Activated CD4-positive, alpha-beta memory T cell treated with anti-CD3 and anti-CD28 coated beads, Interleukin-2, amount 10 ng/mL, durations not matched to agents 7 days and 5 days (primary cell): ENCODE results near the gene SEC61A1. TPM values are rescaled to one million over a fixed set of nuclear protein-coding genes. Genes with fewer than 3 reads are reported as not detected.

Source experiments
- CTCF ChIA-PET: fragments of 350-600 bp; sonication (Branson Sonifier 250); formaldehyde crosslinking; loops from one replicate; lab custom pipeline; 2021; ENCODE audit warnings: antibody characterized with exemption, inconsistent platforms; lab: Charles Lee
- POLR2A ChIA-PET: fragments of 350-600 bp; sonication (Branson Sonifier 250); formaldehyde crosslinking; loops from one replicate; lab custom pipeline; 2021; ENCODE audit warnings: antibody characterized with exemption; lab: Charles Lee
- DNase-seq: peaks from one replicate; pipeline ENCODE4 v3.0.0-alpha.2; 2020
- H3K27ac Mint-ChIP-seq: one replicate; pipeline ENCODE4 v1.8.0; 2021; ENCODE audit warnings: mild to moderate bottlenecking, mixed read lengths
- H3K27me3 Mint-ChIP-seq: one replicate; pipeline ENCODE4 v1.8.0; 2021; ENCODE audit warnings: mixed read lengths
- H3K36me3 Mint-ChIP-seq: one replicate; pipeline ENCODE4 v1.8.0; 2021; ENCODE audit warnings: low read depth, mixed read lengths
- H3K4me1 Mint-ChIP-seq: one replicate; pipeline ENCODE4 v1.8.0; 2021; ENCODE audit warnings: mixed read lengths
- H3K4me3 Mint-ChIP-seq: one replicate; pipeline ENCODE4 v1.8.0; 2021; ENCODE audit warnings: mild to moderate bottlenecking, mixed read lengths
- H3K9me3 Mint-ChIP-seq: one replicate; pipeline ENCODE4 v1.8.0; 2021; ENCODE audit warnings: mixed read lengths
- total RNA-seq, 2 experiments: library from RNA; stranded (reverse); gene quantifications; one replicate each; pipeline ENCODE4 v1.2.3, GENCODE V29; 2021

SEC61A1 gene
- total RNA-seq, 2 experiments from 2014 or later: 194 to 203 TPM

- no peak overlapping the region for H3K4me3 Mint-ChIP-seq
- no peak for DNase-seq
- no peak overlapping the region for H3K27ac Mint-ChIP-seq
- peaks cover 28% of the 10 kb centered on the region for H3K36me3 Mint-ChIP-seq
- CTCF ChIA-PET: interaction anchor here (0.7 kb wide), 1 partner anchor 11 kb away, joined by 3 read pairs; no protein-coding TSS in a partner anchor
- no peaks in the 10 kb centered on the region for H3K9me3 Mint-ChIP-seq
- POLR2A ChIA-PET: no interaction called here
- H3K27me3 Mint-ChIP-seq: no peaks in the 10 kb centered on the region
- no peaks in the 10 kb centered on the region for H3K4me1 Mint-ChIP-seq
Observed at GRCh38 chr3:128081846-128082245, 29.6 kb downstream of the SEC61A1 start.

GRCh38 chr3:128082546-128082945 lies 30.3 kb downstream of the SEC61A1 start:
- Mint-ChIP-seq H3K27me3 (no peaks in the 10 kb centered on the region), H3K4me3 (no peak overlapping the region), H3K9me3 (no peaks in the 10 kb centered on the region), H3K4me1 (no peaks in the 10 kb centered on the region), H3K36me3 (peaks cover 33% of the 10 kb centered on the region), H3K27ac (no peak overlapping the region)
- DNase-seq: no peak
- POLR2A ChIA-PET: no interaction called here
- CTCF ChIA-PET: interaction anchor here (1.7 kb wide), 1 partner anchor 51 kb away, joined by 4 read pairs; no protein-coding TSS in a partner anchor

- no peak for DNase-seq
- ChIA-PET CTCF (interaction anchor here (1.7 to 2.2 kb wide), 2 partner anchors 12 to 50 kb away, joined by 4 to 9 read pairs; no protein-coding TSS in a partner anchor), POLR2A (no interaction called here)
- no peaks in the 10 kb centered on the region for H3K9me3 Mint-ChIP-seq
- no peak overlapping the region for H3K4me3 Mint-ChIP-seq
- H3K27me3 Mint-ChIP-seq: no peaks in the 10 kb centered on the region
- peaks cover 35% of the 10 kb centered on the region for H3K36me3 Mint-ChIP-seq
- no peak overlapping the region for H3K27ac Mint-ChIP-seq
- no peaks in the 10 kb centered on the region for H3K4me1 Mint-ChIP-seq
Observed at GRCh38 chr3:128083396-128083795, 31.2 kb downstream of the SEC61A1 start.

- DNase-seq: no peak
- H3K36me3 Mint-ChIP-seq: peaks cover 35% of the 10 kb centered on the region
- no peak overlapping the region for H3K4me3 Mint-ChIP-seq
- H3K27me3 Mint-ChIP-seq: no peaks in the 10 kb centered on the region
- CTCF ChIA-PET: interaction anchor here (0.7 to 2.2 kb wide), 3 partner anchors 11 to 50 kb away, joined by 4 to 9 read pairs (median 4); no protein-coding TSS in a partner anchor
- H3K27ac Mint-ChIP-seq: no peak overlapping the region
- POLR2A ChIA-PET: no interaction called here
- no peaks in the 10 kb centered on the region for H3K4me1 Mint-ChIP-seq
- H3K9me3 Mint-ChIP-seq: no peaks in the 10 kb centered on the region
Observed at GRCh38 chr3:128083980-128084674, 31.9 kb downstream of the SEC61A1 start.

- POLR2A ChIA-PET: no interaction called here
- Mint-ChIP-seq H3K27me3 (no peaks in the 10 kb centered on the region), H3K4me3 (no peak overlapping the region), H3K9me3 (no peaks in the 10 kb centered on the region), H3K36me3 (peaks cover 35% of the 10 kb centered on the region), H3K27ac (no peak overlapping the region), H3K4me1 (no peaks in the 10 kb centered on the region)
- no peak for DNase-seq
- CTCF ChIA-PET: interaction anchor here (0.7 to 2.2 kb wide), 2 partner anchors 11 to 49 kb away, joined by 4 to 9 read pairs; no protein-coding TSS in a partner anchor
Observed at GRCh38 chr3:128084675-128085021, 32.4 kb downstream of the SEC61A1 start.

- ChIA-PET POLR2A (interaction anchor here (1.6 kb wide), 1 partner anchor 24 kb away, joined by 3 read pairs; no protein-coding TSS in a partner anchor), CTCF (interaction anchor here (0.7 to 1.3 kb wide), 2 partner anchors 45 to 64 kb away, joined by 3 read pairs; no protein-coding TSS in a partner anchor)
- DNase-seq: no peak
- Mint-ChIP-seq H3K36me3 (peaks cover 22% of the 10 kb centered on the region), H3K27ac (no peak overlapping the region), H3K9me3 (no peaks in the 10 kb centered on the region), H3K27me3 (no peaks in the 10 kb centered on the region), H3K4me3 (no peak overlapping the region), H3K4me1 (peaks cover 4% of the 10 kb centered on the region)
Observed at GRCh38 chr3:128089135-128089534, 36.9 kb downstream of the SEC61A1 start.

- ChIA-PET POLR2A (no interaction called here), CTCF (interaction anchor here (10.6 kb wide), 1 partner anchor 42 kb away, joined by 144 read pairs; no protein-coding TSS in a partner anchor)
- no peak overlapping the region for H3K4me3 Mint-ChIP-seq
- H3K9me3 Mint-ChIP-seq: no peaks in the 10 kb centered on the region
- no peak overlapping the region for H3K27ac Mint-ChIP-seq
- peaks cover 17% of the 10 kb centered on the region for H3K4me1 Mint-ChIP-seq
- peaks cover 30% of the 10 kb centered on the region for H3K36me3 Mint-ChIP-seq
- DNase-seq: no peak
- no peaks in the 10 kb centered on the region for H3K27me3 Mint-ChIP-seq
Observed at GRCh38 chr3:128091586-128091985, 39.3 kb downstream of the SEC61A1 start.

GRCh38 chr3:128094295-128095151 lies 42.3 kb downstream of the SEC61A1 start:
- peak overlapping the region; percentile 64 for H3K27ac Mint-ChIP-seq
- CTCF ChIA-PET: interaction anchor here (0.5 to 10.6 kb wide), 21 partner anchors 8 to 514 kb away, joined by 3 to 144 read pairs (median 5); partner anchors contain the start of gene RUVBL1
- H3K4me1 Mint-ChIP-seq: peaks cover 23% of the 10 kb centered on the region
- POLR2A ChIA-PET: interaction anchor here (1.9 to 2.5 kb wide), 2 partner anchors 39 to 58 kb away, joined by 5 to 13 read pairs; no protein-coding TSS in a partner anchor
- H3K36me3 Mint-ChIP-seq: peaks cover 40% of the 10 kb centered on the region
- DNase-seq: no peak
- H3K9me3 Mint-ChIP-seq: no peaks in the 10 kb centered on the region
- no peak overlapping the region for H3K4me3 Mint-ChIP-seq
- no peaks in the 10 kb centered on the region for H3K27me3 Mint-ChIP-seq

- ChIA-PET CTCF (interaction anchor here (0.5 to 10.6 kb wide), 26 partner anchors 9 to 514 kb away, joined by 3 to 144 read pairs (median 5); partner anchors contain the start of gene RUVBL1), POLR2A (interaction anchor here (1.9 to 2.5 kb wide), 2 partner anchors 38 to 58 kb away, joined by 5 to 13 read pairs; no protein-coding TSS in a partner anchor)
- Mint-ChIP-seq H3K9me3 (no peaks in the 10 kb centered on the region), H3K36me3 (peaks cover 44% of the 10 kb centered on the region), H3K27ac (peak overlapping the region; percentile 64), H3K4me1 (peaks cover 27% of the 10 kb centered on the region), H3K27me3 (no peaks in the 10 kb centered on the region), H3K4me3 (no peak overlapping the region)
- DNase-seq: peak; percentile 86
Observed at GRCh38 chr3:128095222-128095703, 43.0 kb downstream of the SEC61A1 start.

GRCh38 chr3:128098234-128098633 lies 46.0 kb downstream of the SEC61A1 start:
- no peak overlapping the region for H3K27ac Mint-ChIP-seq
- no peak overlapping the region for H3K4me3 Mint-ChIP-seq
- peaks cover 28% of the 10 kb centered on the region for H3K4me1 Mint-ChIP-seq
- POLR2A ChIA-PET: no interaction called here
- CTCF ChIA-PET: interaction anchor here (10.6 kb wide), 1 partner anchor 35 kb away, joined by 144 read pairs; no protein-coding TSS in a partner anchor
- H3K27me3 Mint-ChIP-seq: no peaks in the 10 kb centered on the region
- peaks cover 57% of the 10 kb centered on the region for H3K36me3 Mint-ChIP-seq
- no peaks in the 10 kb centered on the region for H3K9me3 Mint-ChIP-seq
- DNase-seq: no peak

- Mint-ChIP-seq H3K27ac (no peak overlapping the region), H3K27me3 (no peaks in the 10 kb centered on the region), H3K36me3 (peaks cover 61% of the 10 kb centered on the region), H3K9me3 (no peaks in the 10 kb centered on the region), H3K4me3 (no peak overlapping the region), H3K4me1 (peaks cover 14% of the 10 kb centered on the region)
- ChIA-PET CTCF (interaction anchor here (1.2 to 10.6 kb wide), 2 partner anchors 27 to 33 kb away, joined by 3 to 144 read pairs; no protein-coding TSS in a partner anchor), POLR2A (interaction anchor here (1.3 to 1.8 kb wide), 3 partner anchors 13 to 33 kb away, joined by 3 to 7 read pairs (median 6); no protein-coding TSS in a partner anchor)
- no peak for DNase-seq
Observed at GRCh38 chr3:128100161-128100560, 47.9 kb downstream of the SEC61A1 start.

- H3K9me3 Mint-ChIP-seq: no peaks in the 10 kb centered on the region
- peaks cover 12% of the 10 kb centered on the region for H3K4me1 Mint-ChIP-seq
- no peak overlapping the region for H3K27ac Mint-ChIP-seq
- POLR2A ChIA-PET: interaction anchor here (1.8 kb wide), 1 partner anchor 22 kb away, joined by 7 read pairs; no protein-coding TSS in a partner anchor
- H3K36me3 Mint-ChIP-seq: peaks cover 58% of the 10 kb centered on the region
- H3K4me3 Mint-ChIP-seq: no peak overlapping the region
- H3K27me3 Mint-ChIP-seq: no peaks in the 10 kb centered on the region
- DNase-seq: no peak
- CTCF ChIA-PET: interaction anchor here (10.6 kb wide), 1 partner anchor 33 kb away, joined by 144 read pairs; no protein-coding TSS in a partner anchor
Observed at GRCh38 chr3:128100638-128101037, 48.4 kb downstream of the SEC61A1 start.
